K562 (cell line): Measurements from ENCODE around the gene CAPN5. TPM values are rescaled to one million over a fixed set of nuclear protein-coding genes. Genes with fewer than 3 reads are reported as not detected.

Source experiments
- ATAC-seq: fragments of 200-7000 bp; cut with Tn5 transposase; 3 replicates; pipeline ENCODE4 v1.9.1; 2020; ENCODE audit warnings: moderate library complexity
- BruUV-seq: library from RNA; stranded (reverse); fragments of 400-500 nt; replicated peaks from 2 replicates; lab custom pipeline; 2021; lab: Mats Ljungman, UMichigan
- CTCF ChIA-PET: fragments of 300-600 bp; formaldehyde crosslinking; extraction: SDS; loops from one replicate; lab custom pipeline; 2021; ENCODE audit warnings: low intra/inter-chr PET ratio; lab: Yijun Ruan, JAX
- POLR2A ChIA-PET: fragments of 300-600, 350-650 bp; sonication (Branson Sonifier 250); formaldehyde crosslinking; extraction: SDS; loops from one replicate; lab custom pipeline; 2021; ENCODE audit warnings: antibody characterized with exemption, inconsistent platforms; lab: Yijun Ruan, JAX
- DNase-seq, 4 experiments: peaks; one replicate each; pipeline versions ENCODE4 v3.0.0 to v3.0.0-alpha.2; 2011 to 2018; ENCODE audit warnings: low spot score in 3 of 4, mixed read lengths in 3 of 4; ENCODE audit errors: extremely low read depth in 1 of 4
- FAIRE-seq: peaks from 2 replicates; lab custom pipeline; 2011; peaks lifted over from hg19 to GRCh38; lab: Jason Lieb, UNC
- H2AFZ ChIP-seq: 2 replicates; pipeline ENCODE4 v1.6.0; 2011; ENCODE audit warnings: low read depth, low read length, control low read depth, inconsistent platforms
- H3K27ac ChIP-seq: fragments of 200-600 bp; 3 replicates; pipeline ENCODE4 v1.8.0; 2011; ENCODE audit warnings: low read depth, mild to moderate bottlenecking, control low read depth, inconsistent platforms, low read length, moderate library complexity, mixed read lengths; ENCODE audit errors: extremely low read depth
- H3K27me3 ChIP-seq, 2 experiments: fragments of 300-600 bp in 1 of 2; 2 replicates in 1 of 2; 3 replicates in 1 of 2; pipeline versions ENCODE4 v1.6.0 to v1.8.0; 2011; ENCODE audit warnings: inconsistent platforms in 2 of 2, low read length in 2 of 2, mild to moderate bottlenecking in 1 of 2, mixed read lengths in 1 of 2, moderate library complexity in 1 of 2; ENCODE audit not compliant: control insufficient read depth in 2 of 2, insufficient read depth in 2 of 2
- H3K36me3 ChIP-seq: fragments of 300-600 bp; 3 replicates; pipeline ENCODE4 v1.8.0; 2011; ENCODE audit warnings: mild to moderate bottlenecking, low read length, inconsistent platforms; ENCODE audit not compliant: control insufficient read depth, insufficient read depth
- H3K4me1 ChIP-seq, 2 experiments: fragments of 200-600 bp in 1 of 2; replicated peaks in 1 of 2; 2 replicates in 1 of 2; 3 replicates in 1 of 2; pipeline versions ENCODE4 v1.5.1 to v1.8.0; 2011; ENCODE audit warnings: inconsistent platforms in 2 of 2, low read length in 2 of 2, mild to moderate bottlenecking in 1 of 2, mixed read lengths in 1 of 2, moderate library complexity in 1 of 2; ENCODE audit not compliant: control insufficient read depth in 2 of 2, insufficient read depth in 2 of 2
- H3K4me2 ChIP-seq: 2 replicates; pipeline ENCODE4 v1.6.1; 2011; ENCODE audit warnings: low read length, control low read depth, inconsistent platforms, mixed read lengths; ENCODE audit not compliant: insufficient read depth
- H3K4me3 ChIP-seq: fragments of 200-600 bp; sonication (generic), shearing (Covaris generic); 2 replicates; pipeline ENCODE4 v1.5.1; 2016; ENCODE audit warnings: control low read depth, inconsistent platforms
- H3K79me2 ChIP-seq: fragments of 200-600 bp; 3 replicates; pipeline ENCODE4 v1.8.0; 2011; ENCODE audit warnings: low read length, inconsistent platforms; ENCODE audit not compliant: control insufficient read depth, insufficient read depth
- H3K9ac ChIP-seq, 2 experiments: 2 replicates each; pipeline versions ENCODE4 v1.6.0 to v1.6.1; 2011; ENCODE audit warnings: low read depth in 2 of 2, low read length in 2 of 2, control low read depth in 1 of 2, inconsistent platforms in 1 of 2, mild to moderate bottlenecking in 1 of 2, mixed read lengths in 1 of 2; ENCODE audit not compliant: insufficient read depth in 1 of 2
- H3K9me1 ChIP-seq: one replicate; pipeline ENCODE4 v1.6.0; 2011; ENCODE audit warnings: inconsistent platforms, mild to moderate bottlenecking, low read length, moderate library complexity; ENCODE audit not compliant: control insufficient read depth, insufficient read depth
- H3K9me3 ChIP-seq: replicated peaks from 2 replicates; pipeline ENCODE4 v1.5.1; 2011; ENCODE audit warnings: low read depth, low read length, inconsistent platforms; ENCODE audit not compliant: control insufficient read depth, insufficient read depth
- H4K20me1 ChIP-seq: replicated peaks from 2 replicates; pipeline ENCODE4 v1.6.1; 2011; ENCODE audit warnings: low read length, inconsistent platforms, mixed read lengths; ENCODE audit not compliant: control insufficient read depth, insufficient read depth
- CEBPZ ChIP-seq: fragments of 150-350 bp; IDR thresholded peaks from 2 replicates; pipeline ENCODE4 v1.6.1; 2014; ENCODE audit warnings: low read depth, mild to moderate bottlenecking, low read length, borderline replicate concordance
- GABPB2 ChIP-seq: fragments of 250-450 bp; sonication (Bioruptor Pico); conservative IDR thresholded peaks from 2 replicates; pipeline ENCODE4 v1.5.1; 2021; ENCODE audit warnings: mild to moderate bottlenecking
- HBP1 ChIP-seq: fragments of 450-650 bp; formaldehyde crosslinking; IDR thresholded peaks from 2 replicates; pipeline ENCODE4 v1.4.0; 2022; ENCODE audit warnings: missing genetic modification characterization
- MLX ChIP-seq, 2 experiments: fragments of 450-650 bp in 1 of 2; sonication (generic) in 1 of 2; formaldehyde crosslinking; conservative IDR thresholded peaks; 2 replicates each; pipeline versions ENCODE4 v1.4.0 to v1.8.1; 2020 to 2022; ENCODE audit warnings: mild to moderate bottlenecking in 1 of 2, missing genetic modification reagents in 1 of 2
- NFYB ChIP-seq: IDR thresholded peaks from 2 replicates; pipeline ENCODE4 v1.6.1; 2011; ENCODE audit warnings: mild to moderate bottlenecking, moderate library complexity; ENCODE audit not compliant: insufficient read length; ENCODE audit errors: extremely low read depth
- SMARCC2 ChIP-seq: fragments of 450-650 bp; IDR thresholded peaks from 2 replicates; pipeline ENCODE4 v1.6.1; 2017; ENCODE audit warnings: antibody characterized with exemption, moderate library complexity, mild to moderate bottlenecking, low read depth
- XRCC4 ChIP-seq: IDR thresholded peaks from one replicate; pipeline ENCODE4 v1.6.1; 2011; ENCODE audit not compliant: insufficient read depth, insufficient read length; ENCODE audit errors: extremely low read depth
- ZBTB49 ChIP-seq: sonication (generic); formaldehyde crosslinking; IDR thresholded peaks from 2 replicates; pipeline ENCODE4 v1.8.0; 2022; ENCODE audit warnings: missing genetic modification reagents, mild to moderate bottlenecking, borderline replicate concordance
- ZNF639 ChIP-seq, 2 experiments: fragments of 200-800 bp in 1 of 2; sonication (Bioruptor generic) in 1 of 2; sonication (generic) in 1 of 2; formaldehyde crosslinking in 1 of 2; IDR thresholded peaks in 1 of 2; conservative IDR thresholded peaks in 1 of 2; 2 replicates each; pipeline versions ENCODE4 v1.5.0 to v1.6.1; 2016 to 2020; ENCODE audit warnings: missing compliant biosample characterization in 1 of 2, missing genetic modification characterization in 1 of 2, missing genetic modification reagents in 1 of 2
- WGBS: fragments of 100-300 bp; shearing (Covaris generic); methylation state at CpG from one replicate; pipeline ENCODE4 v1.1.6; 2016; ENCODE audit warnings: low coverage, mixed read lengths; ENCODE audit not compliant: insufficient coverage; ENCODE audit errors: missing lambda C conversion rate; 5-methylcytosine and 5-hydroxymethylcytosine counted together
- in situ Hi-C: fragments of 300-500 bp; cut with MboI; formaldehyde crosslinking; loops from 4 replicates; pipeline ENCODE4 v1.15.0; 2018; ENCODE audit warnings: inconsistent platforms, mixed read lengths
- intact Hi-C: fragments of 100-400 bp; cut with micrococcal nuclease; formaldehyde crosslinking; loops from 2 replicates; pipeline ENCODE4 v1.14.2; 2022
- polyA plus RNA-seq, 8 experiments: library from polyadenylated mRNA; depleted of rRNA in 4 of 8; stranded (reverse) in 5 of 8; unstranded in 3 of 8; fragments of >200 nt; fragmentation: Nextera tagmentation in 2 of 8; fragmentation: Illumina TruSeq in 1 of 8; extraction: Ambion mirVana in 2 of 8; extraction: Trizol in 1 of 8; gene quantifications; 2 replicates each; pipeline versions ENCODE4 v1.2.1 to v1.2.3, GENCODE V29; 2011 to 2014; ENCODE audit warnings: inconsistent platforms in 1 of 8, missing spikeins in 1 of 8
- total RNA-seq, 7 experiments: library from RNA; depleted of rRNA in 6 of 7; stranded (reverse); fragments of >200 nt in 6 of 7; fragmentation: Illumina TruSeq in 2 of 7; extraction: Trizol in 2 of 7; gene quantifications; 2 replicates each; pipeline versions ENCODE4 v1.2.1 to v1.2.3, GENCODE V29; 2011 to 2021; ENCODE audit warnings: low replicate concordance in 1 of 7

CAPN5 gene
- total and polyA plus RNA-seq, 9 of the 15 experiments (the other 6 are each of a cell fraction or from before 2014, with no cell fraction given), result 0.04 to 0.44 (median 0.14) TPM; not detected in 2

GRCh38 chr11:77154381-77155081 is 87.8 kb downstream of the CAPN5 start:
- peaks cover 18 to 93% of the 10 kb centered on the region in 2 experiments; a peak in 4 of 5 replicates for H3K27me3 ChIP-seq
- no peak overlapping the region; a peak in 1 of 4 replicates for H3K9ac ChIP-seq
- no peaks in the 10 kb centered on the region for H3K9me3 ChIP-seq
- no TSS peak for BruUV-seq
- no peaks in the 10 kb centered on the region; the same call in 1 of the 2 replicates for H4K20me1 ChIP-seq
- 0% methylated on average over 8 of the region's 10 CpGs for WGBS
- POLR2A ChIA-PET, result interaction anchor here (0.6 to 0.8 kb wide), 2 partner anchors 16 to 342 kb away, joined by 3 read pairs; no protein-coding TSS in a partner anchor
- H3K36me3 ChIP-seq, result no peaks in the 10 kb centered on the region
- no peaks in the 10 kb centered on the region for H3K9me1 ChIP-seq
- DNase-seq (no peak), FAIRE-seq (no peak), ATAC-seq (no peak)
- H2AFZ ChIP-seq, result no peak overlapping the region
- H3K4me3 ChIP-seq, result no peak overlapping the region
- peaks cover 0 to 5% of the 10 kb centered on the region in 2 experiments; a peak in 2 of 5 replicates for H3K4me1 ChIP-seq
- H3K4me2 ChIP-seq, result no peak overlapping the region
- H3K79me2 ChIP-seq, result no peaks in the 10 kb centered on the region
- in situ Hi-C loops (no loop called here), intact Hi-C loops (no loop called here)
- H3K27ac ChIP-seq, result no peak overlapping the region
- CTCF ChIA-PET, result no interaction called here
- TF ChIP-seq NFYB (no peak), XRCC4 (no peak), SMARCC2 (no peak), MLX (CRISPR knock-in tag; conservative IDR thresholded peaks at IDR 0.05) (no peak), ZBTB49 (CRISPR knock-in tag) (no peak), HBP1 (CRISPR knock-in tag) (no peak), ZNF639 (CRISPR knock-in tag; conservative IDR thresholded peaks at IDR 0.05 in 1 of 2, IDR thresholded peaks at IDR 0.05 in 1 of 2) (no peak), GABPB2 (CRISPR knock-in tag) (no peak), CEBPZ (no peak)
